SK-N-SH (cell line): ENCODE results near the gene WSCD1. TPM values are rescaled to one million over a fixed set of nuclear protein-coding genes. Genes with fewer than 3 reads are reported as not detected.

ENCODE experiments used
- CTCF ChIA-PET: fragments of 300-600, 350-600 bp; formaldehyde crosslinking; extraction: SDS; loops from one replicate; lab custom pipeline; 2021; lab: Yijun Ruan, JAX
- POLR2A ChIA-PET: fragments of 350-600 bp; sonication (Branson Sonifier 250); formaldehyde crosslinking; extraction: SDS; loops from one replicate; lab custom pipeline; 2020; ENCODE audit warnings: antibody characterized with exemption, inconsistent platforms; lab: Yijun Ruan, JAX
- DNase-seq: peaks from one replicate; pipeline ENCODE4 v3.0.0; 2012
- H2AFZ ChIP-seq: fragments of 200-600 bp; sonication (generic); 2 replicates; pipeline ENCODE4 v1.8.1; 2016; ENCODE audit warnings: antibody characterized with exemption, mild to moderate bottlenecking, low read depth
- H3F3A ChIP-seq: fragments of 200-600 bp; sonication (generic); replicated peaks from 2 replicates; pipeline ENCODE3; 2016; ENCODE audit warnings: antibody characterized with exemption, mild to moderate bottlenecking; ENCODE audit not compliant: insufficient read depth
- H3K27ac ChIP-seq, 2 experiments: fragments of 200-500 bp in 1 of 2; fragments of 200-600 bp in 1 of 2; sonication (Bioruptor generic) in 1 of 2; sonication (generic), shearing (Covaris generic) in 1 of 2; 2 replicates each; pipeline versions ENCODE4 v1.5.1 to v1.6.1; 2014 to 2016; ENCODE audit warnings: low read depth in 2 of 2, inconsistent platforms in 1 of 2, low read length in 1 of 2, mild to moderate bottlenecking in 1 of 2, mixed read lengths in 1 of 2
- H3K27me3 ChIP-seq: fragments of 200-600 bp; sonication (generic), shearing (Covaris generic); 2 replicates; pipeline ENCODE4 v1.6.1; 2016; ENCODE audit warnings: mixed run types; ENCODE audit not compliant: insufficient read depth
- H3K36me3 ChIP-seq, 2 experiments: fragments of 200-500 bp in 1 of 2; fragments of 200-600 bp in 1 of 2; sonication (Bioruptor generic) in 1 of 2; sonication (generic) in 1 of 2; replicated peaks in 1 of 2; 2 replicates each; pipeline versions ENCODE3 to v1.5.1; 2014 to 2016; ENCODE audit warnings: low read length in 1 of 2, mild to moderate bottlenecking in 1 of 2; ENCODE audit not compliant: insufficient read depth in 2 of 2, control insufficient read depth in 1 of 2
- H3K4me1 ChIP-seq, 2 experiments: fragments of 200-500 bp in 1 of 2; fragments of 200-600 bp in 1 of 2; sonication (Bioruptor generic) in 1 of 2; sonication (generic), shearing (Covaris generic) in 1 of 2; 2 replicates each; pipeline versions ENCODE4 v1.5.1 to v1.6.1; 2014 to 2016; ENCODE audit warnings: low read depth in 1 of 2, low read length in 1 of 2, mixed run types in 1 of 2; ENCODE audit not compliant: insufficient read depth in 2 of 2, control insufficient read depth in 1 of 2
- H3K4me2 ChIP-seq: fragments of 200-600 bp; sonication (generic), shearing (Covaris generic); 2 replicates; pipeline ENCODE4 v1.6.1; 2017; ENCODE audit warnings: mixed run types
- H3K4me3 ChIP-seq, 2 experiments: fragments of 200-500 bp in 1 of 2; fragments of 200-600 bp in 1 of 2; sonication (Bioruptor generic) in 1 of 2; sonication (generic), shearing (Covaris generic) in 1 of 2; 2 replicates each; pipeline versions ENCODE4 v1.5.1 to v1.8.1; 2014 to 2016; ENCODE audit warnings: low read depth in 2 of 2, inconsistent platforms in 1 of 2, low read length in 1 of 2, mild to moderate bottlenecking in 1 of 2, mixed read lengths in 1 of 2, moderate library complexity in 1 of 2
- H3K79me2 ChIP-seq: fragments of 200-600 bp; sonication (generic); 2 replicates; pipeline ENCODE4 v1.8.1; 2017; ENCODE audit warnings: mild to moderate bottlenecking; ENCODE audit not compliant: insufficient read depth
- H3K9ac ChIP-seq: fragments of 200-600 bp; sonication (generic); 2 replicates; pipeline ENCODE4 v1.6.1; 2017; ENCODE audit warnings: mixed run types
- H3K9me2 ChIP-seq: fragments of 200-600 bp; sonication (generic); 2 replicates; pipeline ENCODE4 v1.6.1; 2017; ENCODE audit warnings: mixed run types
- H3K9me3 ChIP-seq: fragments of 200-600 bp; sonication (generic); 2 replicates; pipeline ENCODE4 v1.6.1; 2017; ENCODE audit warnings: mixed run types, mild to moderate bottlenecking, moderate library complexity
- H4K20me1 ChIP-seq: fragments of 200-600 bp; sonication (generic); 2 replicates; pipeline ENCODE4 v1.6.1; 2017; ENCODE audit warnings: mild to moderate bottlenecking, mixed run types; ENCODE audit not compliant: insufficient read depth
- CHD2 ChIP-seq: fragments of 150-350 bp; IDR thresholded peaks from 2 replicates; pipeline ENCODE4 v1.6.1; 2018; ENCODE audit warnings: low read length; ENCODE audit not compliant: partially characterized antibody
- EP300 ChIP-seq, 2 experiments: IDR thresholded peaks; 2 replicates each; pipeline versions ENCODE4 v1.4.0 to v1.6.1; 2012; ENCODE audit warnings: borderline replicate concordance in 1 of 2, low read depth in 1 of 2, low read length in 1 of 2
- FOSL2 ChIP-seq: IDR thresholded peaks from 2 replicates; pipeline ENCODE4 v1.4.0; 2012; ENCODE audit warnings: low read depth, mild to moderate bottlenecking, moderate library complexity, borderline replicate concordance
- FOXJ3 ChIP-seq: sonication (generic); formaldehyde crosslinking; IDR thresholded peaks from 2 replicates; pipeline ENCODE4 v1.5.1; 2020; ENCODE audit warnings: mild to moderate bottlenecking, missing genetic modification reagents
- FOXM1 ChIP-seq: IDR thresholded peaks from 2 replicates; pipeline ENCODE4 v1.4.0; 2012; ENCODE audit warnings: low read depth, mild to moderate bottlenecking
- GATA2 ChIP-seq: sonication (generic); formaldehyde crosslinking; IDR thresholded peaks from 2 replicates; pipeline ENCODE4 v1.5.0; 2020; ENCODE audit warnings: mild to moderate bottlenecking, missing genetic modification reagents
- JUND ChIP-seq: IDR thresholded peaks from 2 replicates; pipeline ENCODE4 v1.4.0; 2012
- MEF2A ChIP-seq: IDR thresholded peaks from 2 replicates; pipeline ENCODE4 v1.4.0; 2012; ENCODE audit warnings: low read depth, borderline replicate concordance
- NRF1 ChIP-seq: IDR thresholded peaks from 2 replicates; pipeline ENCODE4 v1.6.1; 2012; ENCODE audit warnings: low read depth, mild to moderate bottlenecking, low read length
- PBX3 ChIP-seq: IDR thresholded peaks from 2 replicates; pipeline ENCODE4; 2012
- RCOR1 ChIP-seq: fragments of 150-350 bp; IDR thresholded peaks from 2 replicates; pipeline ENCODE4 v1.6.1; 2017; ENCODE audit warnings: antibody characterized with exemption, low read length
- RFX5 ChIP-seq: IDR thresholded peaks from 2 replicates; pipeline ENCODE4 v1.6.1; 2012; ENCODE audit warnings: mild to moderate bottlenecking, improper control_type of control experiment, low read length
- SIN3A ChIP-seq: IDR thresholded peaks from 2 replicates; pipeline ENCODE4 v1.6.1; 2012; ENCODE audit warnings: low read depth, mild to moderate bottlenecking, low read length, moderate library complexity, borderline replicate concordance
- SMC3 ChIP-seq: IDR thresholded peaks from 2 replicates; pipeline ENCODE4 v1.6.1; 2012; ENCODE audit warnings: low read depth, low read length, improper control_type of control experiment
- TAF1 ChIP-seq: IDR thresholded peaks from 2 replicates; pipeline ENCODE4 v1.6.1; 2012; ENCODE audit warnings: low read depth, mild to moderate bottlenecking, low read length, moderate library complexity, borderline replicate concordance
- TCF12 ChIP-seq: IDR thresholded peaks from 2 replicates; pipeline ENCODE4 v1.4.0; 2012
- TEAD4 ChIP-seq: IDR thresholded peaks from 2 replicates; pipeline ENCODE4 v1.4.0; 2012; ENCODE audit warnings: mild to moderate bottlenecking, borderline replicate concordance; ENCODE audit not compliant: insufficient read depth
- YY1 ChIP-seq: IDR thresholded peaks from 2 replicates; pipeline ENCODE4 v1.4.0; 2012; ENCODE audit warnings: low read depth, mild to moderate bottlenecking
- WGBS: methylation state at CpG from one replicate; pipeline ENCODE4 v1.1.6; 2017; ENCODE audit warnings: low lambda C conversion rate; 5-methylcytosine and 5-hydroxymethylcytosine counted together
- polyA plus RNA-seq, 3 experiments: library from polyadenylated mRNA; depleted of rRNA; stranded (reverse); fragments of >200 nt; gene quantifications; 2 replicates each; pipeline ENCODE4 v1.2.3, GENCODE V29; 2012
- TF ChIP-seq, protein P1 (sequence below): fragments of 150-350 bp; IDR thresholded peaks from 2 replicates; pipeline ENCODE4 v1.6.1; 2016; ENCODE audit warnings: mild to moderate bottlenecking, low read depth, low read length
- TF ChIP-seq, protein P2 (sequence below): fragments of 200-600 bp; sonication (generic); IDR thresholded peaks from 2 replicates; pipeline ENCODE4 v1.6.1; 2017; ENCODE audit warnings: antibody characterized with exemption, mild to moderate bottlenecking, moderate library complexity
- TF ChIP-seq, protein P3 (sequence below): fragments of 150-350 bp; IDR thresholded peaks from 2 replicates; pipeline ENCODE4 v1.6.1; 2017; ENCODE audit warnings: antibody characterized with exemption, low read length, low read depth, borderline replicate concordance

The WSCD1 gene
- polyA plus RNA-seq, 1 of the 3 experiments (the other 2 are of a cell fraction): 0.03 TPM

DNA sequence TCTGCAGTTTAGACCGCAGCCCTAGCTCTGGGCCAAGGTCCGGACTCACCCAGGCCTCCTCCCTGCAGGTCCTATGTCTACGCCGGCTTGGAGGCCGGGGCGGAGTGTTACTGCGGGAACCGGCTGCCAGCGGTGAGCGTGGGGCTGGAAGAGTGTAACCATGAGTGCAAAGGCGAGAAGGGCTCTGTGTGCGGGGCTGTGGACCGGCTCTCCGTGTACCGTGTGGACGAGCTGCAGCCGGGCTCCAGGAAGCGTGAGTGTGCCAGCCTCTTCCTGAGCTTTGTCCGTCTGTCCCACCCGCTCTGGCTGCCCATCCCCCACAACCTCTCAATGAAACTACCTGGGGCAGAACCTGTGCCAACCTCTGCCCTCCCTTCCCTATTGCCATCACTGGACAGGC is 20.1 kb downstream of the WSCD1 start:
- Histone ChIP-seq H3K4me2 (no peak overlapping the region), H2AFZ (no peak overlapping the region), H4K20me1 (no peaks in the 10 kb centered on the region), H3K9ac (no peak overlapping the region), H3K9me3 (no peaks in the 10 kb centered on the region), H3K79me2 (no peaks in the 10 kb centered on the region), H3K27ac (no peak overlapping the region), H3K4me1 (no peaks in the 10 kb centered on the region), H3K9me2 (no peaks in the 10 kb centered on the region), H3F3A (no peaks in the 10 kb centered on the region), H3K4me3 (no peak overlapping the region), H3K27me3 (peaks cover 9% of the 10 kb centered on the region; the same call in 1 of the 2 replicates), H3K36me3 (no peaks in the 10 kb centered on the region)
- ChIA-PET POLR2A (no interaction called here), CTCF (no interaction called here)
- no peak for TF ChIP-seq PBX3
- TF ChIP-seq RCOR1: no peak
- TF ChIP-seq, protein P1, sequence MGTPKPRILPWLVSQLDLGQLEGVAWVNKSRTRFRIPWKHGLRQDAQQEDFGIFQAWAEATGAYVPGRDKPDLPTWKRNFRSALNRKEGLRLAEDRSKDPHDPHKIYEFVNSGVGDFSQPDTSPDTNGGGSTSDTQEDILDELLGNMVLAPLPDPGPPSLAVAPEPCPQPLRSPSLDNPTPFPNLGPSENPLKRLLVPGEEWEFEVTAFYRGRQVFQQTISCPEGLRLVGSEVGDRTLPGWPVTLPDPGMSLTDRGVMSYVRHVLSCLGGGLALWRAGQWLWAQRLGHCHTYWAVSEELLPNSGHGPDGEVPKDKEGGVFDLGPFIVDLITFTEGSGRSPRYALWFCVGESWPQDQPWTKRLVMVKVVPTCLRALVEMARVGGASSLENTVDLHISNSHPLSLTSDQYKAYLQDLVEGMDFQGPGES: no peak
- no peak for TF ChIP-seq EP300 (IDR thresholded peaks at IDR 0.05; ENCODE audit: borderline replicate concordance in 1 of 2, low read depth in 1 of 2, low read length in 1 of 2)
- TF ChIP-seq GATA2 (CRISPR knock-in tag): no peak
- TF ChIP-seq MEF2A: no peak
- TF ChIP-seq, protein P2, sequence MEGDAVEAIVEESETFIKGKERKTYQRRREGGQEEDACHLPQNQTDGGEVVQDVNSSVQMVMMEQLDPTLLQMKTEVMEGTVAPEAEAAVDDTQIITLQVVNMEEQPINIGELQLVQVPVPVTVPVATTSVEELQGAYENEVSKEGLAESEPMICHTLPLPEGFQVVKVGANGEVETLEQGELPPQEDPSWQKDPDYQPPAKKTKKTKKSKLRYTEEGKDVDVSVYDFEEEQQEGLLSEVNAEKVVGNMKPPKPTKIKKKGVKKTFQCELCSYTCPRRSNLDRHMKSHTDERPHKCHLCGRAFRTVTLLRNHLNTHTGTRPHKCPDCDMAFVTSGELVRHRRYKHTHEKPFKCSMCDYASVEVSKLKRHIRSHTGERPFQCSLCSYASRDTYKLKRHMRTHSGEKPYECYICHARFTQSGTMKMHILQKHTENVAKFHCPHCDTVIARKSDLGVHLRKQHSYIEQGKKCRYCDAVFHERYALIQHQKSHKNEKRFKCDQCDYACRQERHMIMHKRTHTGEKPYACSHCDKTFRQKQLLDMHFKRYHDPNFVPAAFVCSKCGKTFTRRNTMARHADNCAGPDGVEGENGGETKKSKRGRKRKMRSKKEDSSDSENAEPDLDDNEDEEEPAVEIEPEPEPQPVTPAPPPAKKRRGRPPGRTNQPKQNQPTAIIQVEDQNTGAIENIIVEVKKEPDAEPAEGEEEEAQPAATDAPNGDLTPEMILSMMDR: no peak
- no peak for TF ChIP-seq YY1
- TF ChIP-seq NRF1: no peak
- no peak for TF ChIP-seq RFX5
- TF ChIP-seq TCF12: no peak
- TF ChIP-seq SIN3A: no peak
- DNase-seq: no peak
- WGBS: 79% methylated on average over 19 of the region's 20 CpGs

DNA sequence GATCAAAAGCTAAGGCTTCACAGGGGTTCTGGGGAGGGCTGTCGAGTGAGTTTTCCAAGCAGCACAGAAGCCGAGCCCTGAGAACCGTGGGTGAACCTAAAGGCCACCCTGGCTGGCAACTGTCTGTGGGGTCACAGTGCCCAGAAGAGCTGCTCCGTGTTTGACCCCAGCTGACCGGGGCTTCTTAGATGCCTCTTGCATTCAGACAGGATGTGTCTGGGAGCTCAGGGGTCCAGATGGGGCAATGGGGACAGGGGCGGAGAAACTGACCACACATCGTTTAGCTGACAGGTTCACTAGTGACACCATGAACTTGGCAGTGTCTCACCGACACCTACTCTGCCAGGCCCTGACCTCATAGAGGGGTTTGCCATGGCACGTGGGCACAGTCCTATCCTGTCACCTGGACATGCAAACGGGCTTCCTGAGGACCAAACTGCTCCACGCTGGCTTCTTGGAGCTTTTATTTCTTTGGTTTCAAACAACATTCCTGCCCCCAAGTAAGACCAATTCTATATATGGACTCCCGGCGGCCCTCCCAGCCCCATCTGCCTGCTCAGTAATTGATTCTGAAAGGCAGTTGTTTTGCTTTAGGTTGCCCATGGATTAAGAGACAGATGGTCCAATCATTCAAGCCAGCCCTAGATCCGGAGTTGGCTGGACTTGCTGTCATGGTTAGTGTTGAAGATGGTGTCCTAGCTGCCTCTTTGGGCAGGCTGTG is 22.2 kb downstream of the WSCD1 start:
- no peak overlapping the region for H3K4me2 ChIP-seq
- H3F3A ChIP-seq: no peaks in the 10 kb centered on the region
- ChIA-PET CTCF (interaction anchor here (1.4 kb wide), 1 partner anchor 21 kb away, joined by 5 read pairs; no protein-coding TSS in a partner anchor), POLR2A (no interaction called here)
- H3K4me1 ChIP-seq: no peaks in the 10 kb centered on the region
- no peak for DNase-seq
- no peak overlapping the region for H2AFZ ChIP-seq
- no peak overlapping the region for H3K9ac ChIP-seq
- peaks cover 14% of the 10 kb centered on the region for H3K27me3 ChIP-seq
- no peaks in the 10 kb centered on the region for H3K9me2 ChIP-seq
- no peak overlapping the region for H3K4me3 ChIP-seq
- no peaks in the 10 kb centered on the region for H3K9me3 ChIP-seq
- no peak overlapping the region for H3K27ac ChIP-seq
- WGBS: 45% methylated on average over 14 of the region's 14 CpGs
- H3K79me2 ChIP-seq: no peaks in the 10 kb centered on the region
- H4K20me1 ChIP-seq: no peaks in the 10 kb centered on the region
- H3K36me3 ChIP-seq: no peaks in the 10 kb centered on the region
- TF ChIP-seq RFX5 (no peak), FOXM1 (no peak), SMC3 (no peak), YY1 (no peak), CHD2 (no peak), MEF2A (no peak), FOXJ3 (CRISPR knock-in tag) (no peak), FOSL2 (no peak), TAF1 (no peak), TEAD4 (no peak), JUND (no peak)
- TF ChIP-seq, protein P2: no peak
- TF ChIP-seq, protein P3, sequence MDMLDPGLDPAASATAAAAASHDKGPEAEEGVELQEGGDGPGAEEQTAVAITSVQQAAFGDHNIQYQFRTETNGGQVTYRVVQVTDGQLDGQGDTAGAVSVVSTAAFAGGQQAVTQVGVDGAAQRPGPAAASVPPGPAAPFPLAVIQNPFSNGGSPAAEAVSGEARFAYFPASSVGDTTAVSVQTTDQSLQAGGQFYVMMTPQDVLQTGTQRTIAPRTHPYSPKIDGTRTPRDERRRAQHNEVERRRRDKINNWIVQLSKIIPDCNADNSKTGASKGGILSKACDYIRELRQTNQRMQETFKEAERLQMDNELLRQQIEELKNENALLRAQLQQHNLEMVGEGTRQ: no peak
